Cardiac muscle cell (in vitro differentiated cells and primary cell): ENCODE measurements around the gene LCK. TPM values are rescaled to one million over a fixed set of nuclear protein-coding genes. Genes with fewer than 3 reads are reported as not detected.
A peak's percentile ranks its signal among the peaks of the same experiment; 100 is the strongest.

Source experiments
- DNase-seq, 2 donors: peaks; one replicate each; pipeline versions ENCODE4 v3.0.0 to v3.0.0-alpha.2; 2010 to 2017; ENCODE audit warnings: low read depth in 1 of 2, low spot score in 1 of 2
- H3K27ac ChIP-seq: fragments of 200-600 bp; sonication (generic); 2 replicates; pipeline ENCODE4 v1.5.1; 2016
- H3K27me3 ChIP-seq: fragments of 200-600 bp; sonication (generic); 2 replicates; pipeline ENCODE4 v1.6.0; 2016; ENCODE audit warnings: control low read depth
- H3K36me3 ChIP-seq: fragments of 200-600 bp; sonication (generic); 2 replicates; pipeline ENCODE4 v1.5.1; 2016; ENCODE audit warnings: control low read depth
- H3K4me1 ChIP-seq: fragments of 200-600 bp; sonication (generic); 2 replicates; pipeline ENCODE4 v1.8.1; 2017; ENCODE audit warnings: low read depth, mild to moderate bottlenecking, mixed run types
- H3K4me3 ChIP-seq: fragments of 200-600 bp; sonication (generic); 2 replicates; pipeline ENCODE4 v1.5.1; 2016; ENCODE audit warnings: mild to moderate bottlenecking
- H3K9me3 ChIP-seq: fragments of 200-600 bp; sonication (generic); 2 replicates; pipeline ENCODE4 v1.5.1; 2017; ENCODE audit warnings: low read depth, mild to moderate bottlenecking, control low read depth
- polyA plus RNA-seq: library from polyadenylated mRNA; unstranded; fragments of >200 nt; fragmentation: Nextera tagmentation; extraction: Ambion mirVana; gene quantifications from 2 replicates; pipeline ENCODE4 v1.2.1, GENCODE V29; 2016
- total RNA-seq: library from RNA; depleted of rRNA; stranded (reverse); fragments of >200 nt; gene quantifications from 2 replicates; pipeline ENCODE4 v1.2.3, GENCODE V29; 2016
- TF ChIP-seq, protein P1 (sequence below): IDR thresholded peaks from 2 replicates; pipeline ENCODE4 v1.5.1; 2012; ENCODE audit warnings: low read depth, mild to moderate bottlenecking, low read length

The LCK gene
- total and polyA plus RNA-seq, 2 experiments from 2014 or later, result 0.18 TPM; not detected in 1

DNA sequence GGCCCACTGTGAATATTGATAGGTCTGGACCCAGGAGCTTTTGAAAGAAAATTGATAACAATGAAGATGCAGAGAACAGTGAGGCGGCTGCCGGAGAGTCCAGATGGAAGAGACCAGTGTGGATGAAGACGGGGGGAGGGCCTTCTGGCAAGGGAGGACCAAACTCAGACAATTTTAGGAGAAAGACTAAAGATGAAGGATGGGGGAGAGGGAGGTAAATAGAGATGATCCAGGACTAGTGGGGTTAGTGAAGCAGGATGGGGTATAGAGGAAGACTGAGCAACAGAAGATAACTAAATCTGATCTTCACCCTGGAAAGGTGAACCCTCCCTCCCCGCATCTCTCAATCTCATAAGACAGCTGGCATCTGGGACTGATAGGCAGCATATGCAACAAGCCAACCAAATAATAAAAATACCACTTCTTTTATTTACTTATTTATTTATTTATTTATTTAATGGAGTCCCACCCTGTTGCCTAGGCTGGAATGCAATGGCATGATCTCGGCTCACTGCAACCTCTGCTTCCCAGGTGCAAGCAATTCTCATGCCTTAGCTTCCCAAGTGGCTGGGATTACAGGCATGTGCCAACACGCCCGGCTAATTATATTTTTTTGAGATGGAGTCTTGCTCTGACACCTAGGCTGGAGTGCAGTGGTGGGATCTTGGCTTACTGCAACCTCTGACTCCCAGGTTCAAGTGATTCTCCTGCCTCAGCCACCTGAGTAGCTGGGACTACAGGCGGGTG, 18.3 kb upstream of the LCK start:
- no peak for DNase-seq
- H3K27ac ChIP-seq, result peak overlapping the region; percentile 34
- H3K4me3 ChIP-seq, result no peak overlapping the region
- H3K4me1 ChIP-seq, result no peaks in the 10 kb centered on the region
- peaks cover 37% of the 10 kb centered on the region for H3K36me3 ChIP-seq
- no peaks in the 10 kb centered on the region for H3K9me3 ChIP-seq
- TF ChIP-seq, protein P1, sequence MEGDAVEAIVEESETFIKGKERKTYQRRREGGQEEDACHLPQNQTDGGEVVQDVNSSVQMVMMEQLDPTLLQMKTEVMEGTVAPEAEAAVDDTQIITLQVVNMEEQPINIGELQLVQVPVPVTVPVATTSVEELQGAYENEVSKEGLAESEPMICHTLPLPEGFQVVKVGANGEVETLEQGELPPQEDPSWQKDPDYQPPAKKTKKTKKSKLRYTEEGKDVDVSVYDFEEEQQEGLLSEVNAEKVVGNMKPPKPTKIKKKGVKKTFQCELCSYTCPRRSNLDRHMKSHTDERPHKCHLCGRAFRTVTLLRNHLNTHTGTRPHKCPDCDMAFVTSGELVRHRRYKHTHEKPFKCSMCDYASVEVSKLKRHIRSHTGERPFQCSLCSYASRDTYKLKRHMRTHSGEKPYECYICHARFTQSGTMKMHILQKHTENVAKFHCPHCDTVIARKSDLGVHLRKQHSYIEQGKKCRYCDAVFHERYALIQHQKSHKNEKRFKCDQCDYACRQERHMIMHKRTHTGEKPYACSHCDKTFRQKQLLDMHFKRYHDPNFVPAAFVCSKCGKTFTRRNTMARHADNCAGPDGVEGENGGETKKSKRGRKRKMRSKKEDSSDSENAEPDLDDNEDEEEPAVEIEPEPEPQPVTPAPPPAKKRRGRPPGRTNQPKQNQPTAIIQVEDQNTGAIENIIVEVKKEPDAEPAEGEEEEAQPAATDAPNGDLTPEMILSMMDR, result no peak
- no peaks in the 10 kb centered on the region for H3K27me3 ChIP-seq

DNA sequence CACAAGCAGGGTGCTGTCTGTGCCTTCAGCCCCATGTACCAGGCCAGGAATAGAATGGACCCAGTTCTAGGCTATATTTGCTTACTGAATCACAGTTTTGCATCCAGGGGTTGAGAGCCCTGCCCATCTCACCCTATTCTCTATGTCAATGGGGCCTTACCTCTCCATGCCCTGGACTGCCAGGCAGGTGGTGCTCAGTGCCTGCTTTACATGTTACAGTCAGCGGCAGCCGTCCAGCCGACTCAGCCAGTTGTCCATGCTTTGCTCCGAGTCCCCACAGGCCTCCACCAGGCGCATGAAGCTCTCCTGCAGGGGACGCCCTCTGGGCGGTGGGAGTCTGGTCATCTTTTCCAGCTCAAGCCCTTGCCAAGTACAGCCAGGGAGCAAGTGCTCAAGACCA, 16.3 kb upstream of the LCK start:
- Histone ChIP-seq H3K27ac (no peak overlapping the region), H3K4me1 (peaks cover 5% of the 10 kb centered on the region), H3K27me3 (no peaks in the 10 kb centered on the region), H3K9me3 (no peaks in the 10 kb centered on the region), H3K36me3 (peaks cover 27% of the 10 kb centered on the region), H3K4me3 (no peak overlapping the region)
- no peak for DNase-seq
- TF ChIP-seq, protein P1, result no peak

DNA sequence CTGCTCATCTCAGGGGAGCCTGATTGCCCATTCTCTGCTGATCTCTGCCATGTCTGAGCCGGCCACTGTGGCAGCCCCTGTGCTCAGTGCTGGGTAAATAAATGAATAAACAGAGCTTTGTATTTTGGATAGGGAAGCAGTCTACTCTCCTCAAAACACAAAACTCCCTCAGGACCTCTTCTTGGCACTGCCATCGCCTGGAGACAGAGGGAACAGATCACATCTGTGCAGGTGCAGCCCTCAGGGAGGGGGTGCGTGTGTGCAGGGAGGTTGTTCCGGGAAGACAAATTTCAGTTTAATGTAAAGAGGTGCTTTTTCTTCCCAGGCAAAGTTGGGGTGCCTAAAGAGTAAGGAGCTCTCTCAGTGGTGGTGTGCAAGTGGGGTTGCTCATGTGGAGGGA, 11.7 kb upstream of the LCK start:
- Histone ChIP-seq H3K9me3 (no peaks in the 10 kb centered on the region), H3K27me3 (no peaks in the 10 kb centered on the region), H3K27ac (peak overlapping the region; percentile 59), H3K4me1 (peaks cover 10% of the 10 kb centered on the region), H3K4me3 (peak overlapping the region; percentile 42), H3K36me3 (no peaks in the 10 kb centered on the region)
- TF ChIP-seq, protein P1, result no peak
- DNase-seq, result no peak

DNA sequence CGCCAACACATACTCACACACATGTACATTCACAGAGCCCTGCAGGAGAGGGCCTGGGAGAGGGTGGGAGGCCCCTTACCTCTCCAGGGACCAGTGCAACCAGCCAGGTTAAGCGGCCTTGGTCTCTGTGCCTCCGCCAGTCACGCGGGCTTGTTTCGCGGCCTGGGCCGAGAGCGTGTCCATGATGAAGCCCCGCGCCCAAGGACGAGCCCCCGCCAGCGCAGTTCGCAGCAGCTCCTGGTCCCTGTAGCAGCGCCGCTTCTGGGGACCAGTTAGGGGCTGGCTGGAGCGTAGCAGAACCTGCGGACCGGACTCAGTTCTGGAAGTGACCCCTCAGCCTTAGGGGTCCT, 11.3 kb upstream of the LCK start:
- Histone ChIP-seq H3K9me3 (no peaks in the 10 kb centered on the region), H3K36me3 (no peaks in the 10 kb centered on the region), H3K27ac (peak overlapping the region; percentile 59), H3K27me3 (no peaks in the 10 kb centered on the region), H3K4me1 (peaks cover 10% of the 10 kb centered on the region), H3K4me3 (peak overlapping the region; percentile 42)
- TF ChIP-seq, protein P1, result no peak
- DNase-seq, result peak in 1 of 2 donors; percentile 49

DNA sequence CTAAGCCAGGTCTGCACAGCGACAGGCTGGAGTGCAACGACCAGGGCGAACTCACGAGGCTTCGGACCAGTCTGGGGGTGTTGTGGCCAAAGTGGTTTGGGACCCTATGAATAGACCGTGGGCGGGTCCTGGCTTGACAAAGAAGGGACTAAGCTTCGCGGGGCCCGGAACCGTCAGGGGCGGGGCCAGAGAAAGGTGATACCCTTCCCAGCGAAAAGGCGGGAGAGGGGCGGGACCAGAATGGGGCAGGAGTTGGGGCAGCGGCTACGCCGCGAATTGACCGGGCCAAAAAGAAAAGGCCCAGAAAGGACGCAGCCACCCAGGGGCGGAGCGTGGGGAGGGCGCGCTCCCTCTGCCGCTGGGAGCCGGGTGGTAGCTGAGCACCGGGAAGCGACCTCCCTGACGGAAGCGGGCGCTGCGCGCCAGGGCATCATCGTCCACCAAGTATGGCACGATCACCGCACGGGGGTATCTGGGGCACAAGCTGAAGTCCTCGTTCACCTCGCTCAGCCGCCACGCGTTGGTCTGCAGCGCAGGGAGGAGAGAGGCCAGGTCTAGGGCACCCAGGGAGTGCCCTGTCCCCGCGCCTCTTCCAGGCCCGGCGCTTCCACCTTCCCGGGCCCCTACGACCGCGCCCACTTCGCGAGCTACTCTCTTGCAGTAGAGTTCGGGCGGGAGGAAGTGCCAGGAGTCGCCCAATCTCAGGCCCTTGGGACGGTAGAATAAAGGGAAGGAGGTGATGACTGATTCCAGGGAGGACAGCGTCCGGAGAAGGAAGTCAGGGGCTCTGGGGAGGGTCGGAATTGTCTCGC, 10.7 kb upstream of the LCK start:
- peak overlapping the region; percentile 59 for H3K27ac ChIP-seq
- H3K4me1 ChIP-seq, result peaks cover 10% of the 10 kb centered on the region
- H3K9me3 ChIP-seq, result no peaks in the 10 kb centered on the region
- no peaks in the 10 kb centered on the region for H3K36me3 ChIP-seq
- H3K4me3 ChIP-seq, result peak overlapping the region; percentile 42
- no peaks in the 10 kb centered on the region for H3K27me3 ChIP-seq
- TF ChIP-seq, protein P1, result peak; percentile 27
- DNase-seq, result peak; percentile 42 to 89
